HG03064 (cell line): ENCODE results near the gene DHRS13.
A peak's percentile ranks its signal among the peaks of the same experiment; 100 is the strongest.

Source experiments
- ATAC-seq: cut with Tn5 transposase; IDR thresholded peaks from one replicate; pipeline ENCODE4 v1.9.1; 2021; ENCODE audit warnings: low read depth; ENCODE audit not compliant: unreplicated experiment

DHRS13 gene, protein sequence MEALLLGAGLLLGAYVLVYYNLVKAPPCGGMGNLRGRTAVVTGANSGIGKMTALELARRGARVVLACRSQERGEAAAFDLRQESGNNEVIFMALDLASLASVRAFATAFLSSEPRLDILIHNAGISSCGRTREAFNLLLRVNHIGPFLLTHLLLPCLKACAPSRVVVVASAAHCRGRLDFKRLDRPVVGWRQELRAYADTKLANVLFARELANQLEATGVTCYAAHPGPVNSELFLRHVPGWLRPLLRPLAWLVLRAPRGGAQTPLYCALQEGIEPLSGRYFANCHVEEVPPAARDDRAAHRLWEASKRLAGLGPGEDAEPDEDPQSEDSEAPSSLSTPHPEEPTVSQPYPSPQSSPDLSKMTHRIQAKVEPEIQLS

DNA sequence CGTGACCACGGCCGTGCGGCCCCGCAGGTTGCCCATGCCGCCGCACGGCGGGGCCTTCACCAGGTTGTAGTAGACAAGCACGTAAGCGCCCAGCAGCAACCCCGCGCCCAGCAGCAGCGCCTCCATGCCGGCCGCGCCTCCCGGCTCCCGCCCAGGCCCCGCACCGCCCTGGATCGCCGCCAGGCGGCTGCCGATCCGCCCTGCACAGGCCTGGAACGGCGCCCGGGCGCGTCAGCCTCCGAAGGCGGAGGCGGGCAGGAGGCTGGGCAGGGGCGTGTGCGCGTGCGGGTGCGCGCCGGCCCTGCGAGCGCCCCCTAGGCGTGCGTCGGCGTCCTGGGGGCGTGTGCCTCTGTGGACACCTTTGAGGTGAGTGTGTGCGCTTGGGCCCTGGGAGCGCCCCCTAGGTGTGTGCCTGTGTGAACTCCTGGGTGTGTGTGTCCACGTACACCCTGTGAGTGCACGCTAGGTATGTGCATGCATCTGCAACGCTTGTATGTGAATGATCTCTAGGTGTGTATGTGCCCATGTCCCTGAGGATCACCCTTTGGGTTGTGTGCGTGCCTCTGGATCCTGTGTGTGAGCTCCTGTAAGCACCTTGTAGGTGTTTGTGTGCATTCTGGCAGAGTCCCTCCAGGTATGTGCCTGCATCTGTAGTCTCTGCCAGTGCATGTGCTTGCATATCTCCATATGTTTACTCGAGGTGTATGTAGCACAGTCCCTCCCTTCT, at the start of gene DHRS13:
Gene DHRS13, minus strand, starts transcription at position 261 of the 727 bp plus-strand sequence. Its CDS starts 135 bp downstream, at position 126.
- peak; percentile 76 for ATAC-seq

DNA sequence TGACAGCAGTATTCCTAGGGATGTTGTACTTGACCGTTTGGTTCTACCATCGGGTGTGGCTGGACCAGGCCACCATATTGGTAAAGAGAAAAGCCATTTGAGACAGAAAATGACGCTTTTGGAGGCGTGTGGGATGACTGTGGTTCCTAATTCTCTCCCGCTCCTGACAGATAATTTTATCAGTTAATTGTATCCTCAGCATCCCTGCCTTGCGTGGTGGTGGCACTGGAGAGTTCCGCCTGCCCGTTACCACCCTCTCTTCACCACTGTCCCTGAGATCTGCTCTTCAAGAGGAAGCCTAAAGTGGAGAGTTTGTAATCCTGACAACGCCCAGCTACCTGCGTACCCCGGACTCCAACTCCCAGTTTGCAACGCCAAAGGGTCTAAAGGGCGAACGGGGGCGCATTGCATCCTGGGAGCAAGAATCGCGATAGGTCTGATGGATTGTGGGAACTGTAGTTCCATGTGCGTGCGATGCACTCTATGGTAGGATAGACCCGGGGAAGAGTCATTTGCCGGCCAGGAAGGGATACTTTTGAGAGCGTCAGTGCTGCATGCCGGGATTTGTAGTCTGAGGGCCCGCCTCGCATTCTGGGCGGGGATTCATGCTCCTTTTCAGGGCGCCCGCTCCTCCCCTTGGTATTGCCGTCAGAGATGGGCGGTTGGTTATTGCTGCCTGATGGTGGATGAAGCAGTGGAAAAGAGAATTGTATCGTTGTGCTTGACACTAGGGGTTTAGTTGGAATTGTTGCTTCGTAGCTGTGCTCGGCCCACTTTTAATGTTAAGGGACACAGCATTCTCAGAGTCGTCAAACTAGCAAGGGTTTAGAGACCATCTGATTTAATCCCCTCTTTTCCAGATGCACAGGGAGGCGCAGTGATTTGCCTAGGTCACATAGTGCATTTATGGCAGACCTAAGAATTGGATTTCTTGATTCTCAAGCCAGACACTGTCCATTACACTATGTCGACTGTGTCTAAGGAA, 49.4 kb upstream of the DHRS13 start:
- peak; percentile 50 for ATAC-seq

GRCh38 chr17:28951428-28951990, 48.6 kb upstream of the DHRS13 start, which contains the start of gene PHF12:
Gene PHF12, minus strand, starts transcription at chr17:28951518. Its CDS starts 558 bp downstream, at chr17:28950960.
- ATAC-seq = peak; percentile 42

GRCh38 chr17:28950752-28951427, 48.0 kb upstream of the DHRS13 start:
- ATAC-seq = peak; percentile 5

DNA sequence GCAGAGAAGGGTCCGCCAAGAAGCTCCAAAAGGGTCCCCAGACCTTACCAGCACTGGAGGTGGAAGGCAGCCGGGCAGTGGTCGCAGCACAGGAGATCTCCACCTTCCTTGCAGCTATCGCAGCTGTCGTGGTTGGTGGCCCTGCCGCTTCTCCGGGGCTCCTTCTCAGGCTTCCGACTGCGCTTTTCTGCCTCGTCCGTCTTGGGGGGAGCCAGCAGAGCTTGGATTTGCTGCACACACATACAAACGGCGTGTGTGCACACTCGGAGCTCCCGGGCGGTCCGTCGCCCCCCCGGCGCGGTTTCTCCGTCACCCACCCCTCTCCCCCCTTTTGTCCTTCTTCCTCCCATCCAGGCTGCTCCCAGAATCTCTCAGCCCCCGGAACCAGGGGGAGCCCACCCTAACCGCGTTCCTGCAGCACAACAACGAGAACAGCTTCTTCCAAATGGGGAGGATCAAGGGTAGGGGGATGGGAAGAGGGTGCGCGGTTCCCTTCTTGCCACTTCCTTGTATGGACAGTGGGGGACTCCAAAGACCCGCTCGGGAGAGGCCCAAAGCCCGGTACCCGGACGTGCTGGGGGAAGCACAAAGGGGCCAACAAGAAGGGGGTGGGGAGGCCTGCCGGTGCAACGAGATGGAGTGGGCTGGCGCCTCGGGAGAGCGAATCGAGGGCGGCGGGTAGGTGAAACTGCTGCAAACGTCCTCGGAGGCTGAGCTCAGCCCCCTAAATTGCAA, 47.3 kb upstream of the DHRS13 start:
- no peak for ATAC-seq

DNA sequence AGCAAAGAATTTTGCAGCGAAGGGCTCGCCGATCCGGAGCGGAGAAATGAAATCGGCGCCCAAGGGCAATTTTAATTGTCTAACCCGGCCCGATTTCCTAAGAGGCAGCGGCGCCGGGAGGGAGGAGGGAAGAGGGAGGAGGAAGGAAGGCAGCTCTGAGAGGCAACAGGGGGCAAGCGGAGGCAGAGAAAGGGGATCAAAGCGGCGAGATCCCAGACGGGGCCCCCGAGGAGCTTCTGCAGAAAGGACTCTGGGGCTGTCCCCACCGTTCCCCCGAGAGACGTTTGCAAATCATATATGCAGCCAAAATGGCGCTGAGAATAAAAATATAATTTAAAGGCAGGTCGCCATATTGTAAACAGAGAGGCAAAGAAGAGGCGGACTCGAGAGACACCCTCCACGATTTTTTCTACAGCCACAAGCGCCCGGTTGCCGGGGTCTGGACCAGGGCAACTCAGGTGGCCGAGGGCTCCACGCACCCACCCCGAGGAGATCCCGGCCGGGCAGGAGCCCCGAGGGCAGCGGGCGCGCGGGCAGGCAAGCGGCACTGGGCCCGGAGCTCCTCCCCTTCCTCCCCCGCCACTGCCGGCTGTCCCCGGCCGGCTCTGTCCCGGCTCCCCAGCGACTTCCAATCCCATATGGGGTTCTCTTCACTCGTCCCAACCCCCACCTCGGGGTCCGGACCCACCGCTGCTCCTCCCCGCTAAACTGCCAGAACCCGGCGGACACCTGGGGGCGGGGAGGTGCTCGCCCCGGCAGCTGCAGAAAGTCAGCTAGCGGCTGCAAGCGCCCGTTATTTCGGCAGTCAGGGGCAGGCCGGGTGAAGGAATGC, 46.5 kb upstream of the DHRS13 start:
- no peak for ATAC-seq

GRCh38 chr17:28948873-28949184, 46.0 kb upstream of the DHRS13 start:
- no peak for ATAC-seq

DNA sequence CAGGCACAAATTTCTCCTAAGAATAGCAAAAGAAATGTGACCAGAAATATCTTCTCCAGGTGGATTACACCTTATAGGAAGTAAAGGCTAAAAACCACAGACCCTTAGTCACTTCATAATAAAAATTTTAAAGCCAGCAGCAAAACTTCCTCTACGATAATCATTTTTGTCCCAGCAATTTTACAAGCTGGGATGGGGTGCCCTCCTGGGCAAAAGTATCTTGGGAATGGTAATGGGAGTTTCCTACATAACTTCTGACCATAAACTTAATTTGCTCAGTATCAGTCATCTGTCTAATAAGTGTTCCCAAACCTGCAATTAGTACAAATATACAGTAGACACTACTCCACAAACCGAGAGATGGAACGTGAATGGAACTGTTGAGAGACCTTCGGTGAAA, 45.5 kb upstream of the DHRS13 start:
- ATAC-seq = no peak

DNA sequence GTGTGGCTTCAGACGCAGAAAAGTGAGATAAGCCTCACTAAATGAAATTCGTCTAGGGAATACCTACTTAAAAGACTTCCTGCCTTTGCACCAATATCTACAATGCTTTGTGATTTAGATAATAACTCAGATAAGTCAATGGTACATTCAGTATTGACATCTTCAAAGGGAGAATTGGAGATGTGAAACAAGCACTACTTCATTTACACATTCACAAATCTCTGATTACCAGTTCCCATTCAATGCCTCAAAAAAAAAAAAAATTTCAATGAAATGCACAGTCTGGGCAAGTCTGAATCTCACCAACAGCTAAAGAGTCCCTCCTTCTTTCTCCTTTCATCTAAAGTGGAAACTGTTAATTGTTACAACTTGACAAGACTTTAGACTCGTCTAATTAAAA, 44.8 kb upstream of the DHRS13 start:
- no peak for ATAC-seq

GRCh38 chr17:28946239-28946638, 43.4 kb upstream of the DHRS13 start:
- no peak for ATAC-seq

- ATAC-seq = no peak
Measured at GRCh38 chr17:28944862-28945741, 42.2 kb upstream of the DHRS13 start.

DNA sequence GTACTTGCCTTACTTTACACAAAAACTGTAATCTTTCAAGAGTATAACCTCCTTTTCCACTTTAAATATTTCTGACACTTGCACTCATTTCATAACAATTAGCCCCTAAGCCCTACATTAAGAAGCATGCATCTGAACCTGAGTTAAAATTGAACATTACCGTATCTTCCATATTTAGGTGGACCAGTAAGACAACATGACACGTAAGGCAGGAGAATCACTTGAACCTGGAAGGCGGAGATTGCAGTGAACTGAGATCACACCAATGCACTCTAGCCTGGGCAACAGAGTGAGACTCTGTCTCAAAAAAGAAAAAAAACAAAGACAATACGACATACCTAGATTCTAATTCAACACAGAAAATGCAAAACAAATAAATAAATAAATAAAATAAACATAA, 41.5 kb upstream of the DHRS13 start:
- no peak for ATAC-seq

DNA sequence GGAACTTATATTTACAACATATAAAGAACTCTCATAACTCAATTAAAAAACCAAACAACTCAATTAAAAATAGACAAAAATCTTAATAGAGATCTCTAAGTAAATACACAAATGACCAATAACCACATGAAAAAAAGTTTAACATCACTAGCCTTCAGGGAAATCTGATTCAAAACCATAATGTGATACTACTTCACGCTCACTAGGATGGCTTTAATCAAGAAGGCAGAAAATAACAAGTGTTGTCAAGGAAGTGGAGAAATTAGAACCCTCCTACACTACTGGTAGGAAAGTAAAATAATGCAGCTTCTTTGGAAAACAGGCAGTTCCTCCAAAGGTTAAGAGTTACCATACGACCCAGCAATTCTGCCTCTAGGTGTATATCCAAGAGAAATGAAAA, 40.0 kb upstream of the DHRS13 start:
- ATAC-seq = no peak

- ATAC-seq = no peak
Measured at GRCh38 chr17:28941251-28941650, 38.4 kb upstream of the DHRS13 start.

GRCh38 chr17:28940675-28941074, 37.8 kb upstream of the DHRS13 start:
- ATAC-seq = no peak

DNA sequence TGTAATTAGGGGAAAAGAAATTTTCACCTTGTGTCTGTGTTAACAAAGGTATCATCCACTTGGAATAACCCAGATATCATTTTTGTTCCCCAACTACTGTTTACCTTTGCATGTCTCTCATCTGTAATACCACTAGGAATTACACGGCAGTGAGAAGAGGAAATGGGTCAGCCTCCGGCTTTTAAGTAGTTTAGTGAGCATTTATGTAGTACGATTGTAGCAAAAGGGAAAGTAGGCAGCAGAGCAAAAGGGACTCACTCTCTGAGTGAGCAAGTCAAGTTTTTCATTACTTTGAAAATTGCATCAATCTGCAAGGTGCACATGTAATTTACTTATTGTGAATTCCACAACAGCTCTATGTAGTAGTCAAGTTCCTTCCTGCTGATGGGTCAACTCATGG, 37.3 kb upstream of the DHRS13 start:
- ATAC-seq = no peak

DNA sequence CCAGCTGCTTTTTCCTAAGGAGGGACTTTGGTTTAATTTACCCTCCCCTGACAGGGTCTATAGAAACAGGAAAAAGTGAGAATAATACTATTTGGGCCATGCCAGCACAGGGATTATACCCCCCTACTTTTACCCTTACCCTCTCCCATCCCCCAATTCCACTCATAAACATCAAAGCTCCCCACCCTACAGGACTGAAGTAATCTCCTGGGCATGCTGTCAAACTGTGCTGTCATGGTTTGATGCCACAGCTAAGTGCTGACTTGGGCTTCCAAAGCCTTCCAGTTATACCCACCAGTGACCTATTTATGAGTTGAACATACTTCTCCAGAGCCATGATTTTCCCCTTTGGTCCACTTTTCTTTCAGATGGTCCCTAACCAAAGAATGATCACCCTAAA, 35.7 kb upstream of the DHRS13 start:
- no peak for ATAC-seq
